HCT116 (cell line): Measurements from ENCODE around the gene HLCS. TPM values are rescaled to one million over a fixed set of nuclear protein-coding genes. Genes with fewer than 3 reads are reported as not detected.

Experiments
- ATAC-seq: fragments of 200-7000 bp; cut with Tn5 transposase; 2 replicates; pipeline ENCODE4 v1.9.1; 2020; ENCODE audit warnings: mild to moderate bottlenecking, moderate library complexity
- BruUV-seq: library from RNA; stranded (reverse); fragments of 400-500 nt; replicated peaks from 2 replicates; lab custom pipeline; 2021; lab: Mats Ljungman, UMichigan
- CTCF ChIA-PET: fragments of 300-600 bp; sonication (Branson Sonifier 250); formaldehyde crosslinking; loops from one replicate; lab custom pipeline; 2021; ENCODE audit warnings: antibody characterized with exemption; lab: Charles Lee
- POLR2A ChIA-PET: fragments of 300-600, 350-600 bp; sonication (Branson Sonifier 250); formaldehyde crosslinking; loops from one replicate; lab custom pipeline; 2021; ENCODE audit warnings: antibody characterized with exemption; lab: Charles Lee
- RAD21 ChIA-PET, 2 experiments: fragments of 300-600 bp; sonication (Branson Sonifier 250); formaldehyde crosslinking; loops; one replicate each; lab custom pipeline; 2023; ENCODE audit warnings: low total read pairs in 2 of 2; ENCODE audit not compliant: uncharacterized antibody in 2 of 2, unreplicated experiment in 2 of 2, low non-redundant PET in 1 of 2; lab: Charles Lee
- DNase-seq: peaks from one replicate; pipeline ENCODE4 v3.0.0-alpha.2; 2010; ENCODE audit warnings: low read depth, low spot score
- H2AFZ ChIP-seq: fragments of 200-600 bp; shearing (Covaris generic), sonication (generic); 2 replicates; pipeline ENCODE4 v1.6.1; 2017; ENCODE audit warnings: low read depth, mixed run types, mixed read lengths, antibody characterized with exemption, low read length; ENCODE audit not compliant: poor library complexity, severe bottlenecking
- H3K27ac ChIP-seq: 2 replicates; pipeline ENCODE4 v1.5.1; 2012; ENCODE audit warnings: low read depth, low read length
- H3K27me3 ChIP-seq: fragments of 200-600 bp; sonication (generic); 2 replicates; pipeline ENCODE4 v1.6.1; 2016; ENCODE audit warnings: mixed run types, low read length, mixed read lengths; ENCODE audit not compliant: insufficient read depth
- H3K36me3 ChIP-seq, 2 experiments: fragments of 200-500 bp in 1 of 2; fragments of 200-600 bp in 1 of 2; sonication (Bioruptor generic) in 1 of 2; sonication (generic) in 1 of 2; 2 replicates each; pipeline versions ENCODE4 v1.5.1 to v1.6.1; 2014 to 2016; ENCODE audit warnings: low read length in 2 of 2, inconsistent platforms in 1 of 2, mixed read lengths in 1 of 2, mixed run types in 1 of 2; ENCODE audit not compliant: insufficient read depth in 2 of 2, control insufficient read depth in 1 of 2
- H3K4me1 ChIP-seq, 2 experiments: fragments of 200-600 bp in 1 of 2; sonication (generic) in 1 of 2; 2 replicates each; pipeline versions ENCODE4 v1.5.1 to v1.6.1; 2012 to 2017; ENCODE audit warnings: low read length in 2 of 2, inconsistent platforms in 1 of 2, mild to moderate bottlenecking in 1 of 2, mixed read lengths in 1 of 2, mixed run types in 1 of 2, moderate library complexity in 1 of 2; ENCODE audit not compliant: insufficient read depth in 2 of 2, control insufficient read depth in 1 of 2
- H3K4me2 ChIP-seq: fragments of 200-600 bp; sonication (generic); 2 replicates; pipeline ENCODE4 v1.6.1; 2017; ENCODE audit warnings: mixed run types, low read length, mixed read lengths
- H3K4me3 ChIP-seq, 2 experiments: fragments of 200-600 bp in 1 of 2; sonication (generic) in 1 of 2; replicated peaks in 1 of 2; 2 replicates each; pipeline ENCODE4 v1.5.1; 2011 to 2016; ENCODE audit warnings: low read length in 2 of 2, control low read depth in 1 of 2, low read depth in 1 of 2, mild to moderate bottlenecking in 1 of 2, mixed read lengths in 1 of 2, mixed run types in 1 of 2
- H3K79me2 ChIP-seq: fragments of 200-600 bp; sonication (generic); 2 replicates; pipeline ENCODE4 v1.6.1; 2017; ENCODE audit warnings: mild to moderate bottlenecking, mixed run types, low read length, moderate library complexity, mixed read lengths; ENCODE audit not compliant: insufficient read depth
- H3K9ac ChIP-seq: fragments of 200-600 bp; sonication (generic); 2 replicates; pipeline ENCODE4 v1.6.1; 2016; ENCODE audit warnings: low read length, mixed read lengths
- H3K9me2 ChIP-seq: fragments of 200-600 bp; sonication (generic), shearing (Covaris generic); 2 replicates; pipeline ENCODE4 v1.6.1; 2017; ENCODE audit warnings: mixed run types, mild to moderate bottlenecking, moderate library complexity; ENCODE audit not compliant: insufficient read depth
- H3K9me3 ChIP-seq, 2 experiments: fragments of 200-500 bp in 1 of 2; fragments of 200-600 bp in 1 of 2; sonication (Bioruptor generic) in 1 of 2; sonication (generic) in 1 of 2; 2 replicates each; pipeline ENCODE4 v1.6.1; 2014 to 2017; ENCODE audit warnings: low read length in 2 of 2, mixed read lengths in 2 of 2, inconsistent platforms in 1 of 2, low read depth in 1 of 2, mild to moderate bottlenecking in 1 of 2, mixed run types in 1 of 2, moderate library complexity in 1 of 2; ENCODE audit not compliant: control insufficient read depth in 1 of 2, insufficient read depth in 1 of 2
- H4K20me1 ChIP-seq: fragments of 200-600 bp; sonication (generic), shearing (Covaris generic); 2 replicates; pipeline ENCODE4 v1.6.1; 2017; ENCODE audit warnings: mixed run types, mild to moderate bottlenecking, moderate library complexity; ENCODE audit not compliant: insufficient read depth
- ATF3 ChIP-seq: IDR thresholded peaks from 2 replicates; pipeline ENCODE4 v1.6.1; 2012
- CEBPB ChIP-seq: IDR thresholded peaks from 2 replicates; pipeline ENCODE4 v1.6.1; 2012; ENCODE audit warnings: low read depth
- EGR1 ChIP-seq: IDR thresholded peaks from 2 replicates; pipeline ENCODE4 v1.6.1; 2012; ENCODE audit warnings: low read depth
- ELF1 ChIP-seq: IDR thresholded peaks from 2 replicates; pipeline ENCODE4 v1.6.1; 2012; ENCODE audit warnings: low read depth, borderline replicate concordance
- EZH2phosphoT487 ChIP-seq: fragments of 200-600 bp; IDR thresholded peaks from 2 replicates; pipeline ENCODE4 v1.6.1; 2018; ENCODE audit warnings: antibody characterized with exemption, borderline replicate concordance
- FOSL1 ChIP-seq: IDR thresholded peaks from 2 replicates; pipeline ENCODE4 v1.6.1; 2012; ENCODE audit warnings: low read depth
- POLR2A ChIP-seq: IDR thresholded peaks from 2 replicates; pipeline ENCODE4 v1.7.0; 2011; ENCODE audit warnings: borderline replicate concordance; ENCODE audit not compliant: insufficient read depth, insufficient read length; ENCODE audit errors: extremely low read depth
- RAD21 ChIP-seq: IDR thresholded peaks from 2 replicates; pipeline ENCODE4 v1.6.1; 2012; ENCODE audit warnings: low read depth, mild to moderate bottlenecking
- REST ChIP-seq: IDR thresholded peaks from 2 replicates; pipeline ENCODE4 v1.6.1; 2012; ENCODE audit warnings: low read depth
- SIN3A ChIP-seq: IDR thresholded peaks from 2 replicates; pipeline ENCODE4 v1.6.1; 2012; ENCODE audit warnings: low read depth
- SP1 ChIP-seq: IDR thresholded peaks from 2 replicates; pipeline ENCODE4 v1.6.1; 2012; ENCODE audit warnings: low read depth
- SRF ChIP-seq: IDR thresholded peaks from 2 replicates; pipeline ENCODE4 v1.6.1; 2012; ENCODE audit warnings: low read depth
- TCF7L2 ChIP-seq: IDR thresholded peaks from 2 replicates; pipeline ENCODE4 v1.7.0; 2011; ENCODE audit warnings: borderline replicate concordance, inconsistent platforms; ENCODE audit not compliant: insufficient read depth, insufficient read length; ENCODE audit errors: extremely low read depth
- YY1 ChIP-seq: IDR thresholded peaks from 2 replicates; pipeline ENCODE4 v1.6.1; 2011; ENCODE audit warnings: low read length, low read depth, moderate library complexity, mild to moderate bottlenecking; ENCODE audit not compliant: insufficient replicate concordance; ENCODE audit errors: extremely low read depth
- intact Hi-C: fragments of 100-400 bp; cut with micrococcal nuclease; formaldehyde crosslinking; loops from 2 replicates; pipeline ENCODE4 v1.10.0; 2022
- total RNA-seq: library from RNA; stranded (reverse); gene quantifications from one replicate; pipeline ENCODE4 v1.2.1, GENCODE V29; 2021; ENCODE audit not compliant: unreplicated experiment
- TF ChIP-seq, protein P1 (sequence below), 3 experiments: fragments of 200-600 bp in 1 of 3; sonication (generic) in 1 of 3; IDR thresholded peaks in 2 of 3; conservative IDR thresholded peaks in 1 of 3; 2 replicates each; pipeline ENCODE4 v1.5.1; 2012 to 2017; ENCODE audit warnings: low read depth in 2 of 3, low read length in 2 of 3, antibody characterized with exemption in 1 of 3, borderline replicate concordance in 1 of 3, control low read depth in 1 of 3, mild to moderate bottlenecking in 1 of 3, mixed read lengths in 1 of 3, mixed run types in 1 of 3, moderate library complexity in 1 of 3; ENCODE audit not compliant: insufficient read depth in 1 of 3

Gene HLCS
- total RNA-seq, 1 experiment from 2014 or later = 18.5 TPM

DNA sequence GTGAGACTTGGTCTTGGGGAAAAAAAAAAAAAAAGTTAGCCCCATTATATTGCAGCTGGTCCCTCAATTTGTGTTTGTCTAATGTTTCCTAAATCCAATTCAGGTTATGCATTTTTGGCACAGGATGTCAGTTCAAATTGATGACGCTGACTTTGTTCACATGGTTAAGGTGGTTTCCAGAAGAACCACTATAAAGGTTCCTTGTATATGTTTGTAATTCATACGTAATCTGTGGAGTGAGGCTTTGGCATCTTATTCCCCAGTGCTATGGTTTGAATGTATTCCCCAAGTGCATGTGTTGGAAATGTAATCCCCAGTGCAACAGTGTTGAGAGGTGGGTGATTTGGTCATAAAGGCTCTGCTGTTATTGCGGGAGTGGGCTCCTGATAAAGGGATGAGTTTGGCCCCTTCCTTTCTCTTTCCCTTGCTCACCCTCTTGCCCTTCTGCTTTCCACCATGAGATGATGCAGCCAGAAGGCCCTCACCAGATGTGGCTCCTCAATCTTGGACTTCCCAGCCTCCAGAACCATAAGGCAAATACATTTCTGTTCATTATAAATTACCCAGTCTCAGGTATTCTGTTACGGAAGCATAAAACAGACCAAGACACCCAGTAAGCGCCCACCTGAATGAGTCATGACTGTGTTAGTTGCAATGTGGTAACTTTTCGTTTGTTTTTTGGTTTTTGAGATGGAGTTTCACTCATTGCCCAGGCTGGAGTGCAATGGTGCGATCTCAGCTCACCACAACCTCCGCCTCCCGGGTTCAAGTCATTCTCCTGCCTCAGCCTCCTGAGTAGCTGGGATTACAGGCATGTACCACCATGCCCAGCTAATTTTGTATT is 19.5 kb upstream of the HLCS start (continued):
- TF ChIP-seq REST (no peak), ATF3 (no peak), SP1 (no peak), RAD21 (no peak), EZH2phosphoT487 (no peak), YY1 (no peak), SIN3A (no peak), TCF7L2 (no peak)

GRCh38 chr21:36981977-36982700 is 15.7 kb upstream of the HLCS start:
- DNase-seq = no peak
- H2AFZ ChIP-seq = no peak overlapping the region
- ChIA-PET POLR2A (no interaction called here), RAD21 (no interaction called here), CTCF (no interaction called here)
- H3K9me2 ChIP-seq = no peaks in the 10 kb centered on the region
- H4K20me1 ChIP-seq = no peaks in the 10 kb centered on the region
- no peaks in the 10 kb centered on the region for H3K36me3 ChIP-seq
- H3K4me1 ChIP-seq = peaks cover 6 to 13% of the 10 kb centered on the region in 2 experiments
- BruUV-seq = no TSS peak
- no peak overlapping the region for H3K4me3 ChIP-seq
- no peak for ATAC-seq
- no peaks in the 10 kb centered on the region for H3K9me3 ChIP-seq
- no peak overlapping the region for H3K9ac ChIP-seq
- H3K79me2 ChIP-seq = no peaks in the 10 kb centered on the region
- intact Hi-C loops = no loop called here
- H3K27ac ChIP-seq = no peak overlapping the region
- no peak overlapping the region for H3K4me2 ChIP-seq
- H3K27me3 ChIP-seq = no peaks in the 10 kb centered on the region
- TF ChIP-seq, protein P1, sequence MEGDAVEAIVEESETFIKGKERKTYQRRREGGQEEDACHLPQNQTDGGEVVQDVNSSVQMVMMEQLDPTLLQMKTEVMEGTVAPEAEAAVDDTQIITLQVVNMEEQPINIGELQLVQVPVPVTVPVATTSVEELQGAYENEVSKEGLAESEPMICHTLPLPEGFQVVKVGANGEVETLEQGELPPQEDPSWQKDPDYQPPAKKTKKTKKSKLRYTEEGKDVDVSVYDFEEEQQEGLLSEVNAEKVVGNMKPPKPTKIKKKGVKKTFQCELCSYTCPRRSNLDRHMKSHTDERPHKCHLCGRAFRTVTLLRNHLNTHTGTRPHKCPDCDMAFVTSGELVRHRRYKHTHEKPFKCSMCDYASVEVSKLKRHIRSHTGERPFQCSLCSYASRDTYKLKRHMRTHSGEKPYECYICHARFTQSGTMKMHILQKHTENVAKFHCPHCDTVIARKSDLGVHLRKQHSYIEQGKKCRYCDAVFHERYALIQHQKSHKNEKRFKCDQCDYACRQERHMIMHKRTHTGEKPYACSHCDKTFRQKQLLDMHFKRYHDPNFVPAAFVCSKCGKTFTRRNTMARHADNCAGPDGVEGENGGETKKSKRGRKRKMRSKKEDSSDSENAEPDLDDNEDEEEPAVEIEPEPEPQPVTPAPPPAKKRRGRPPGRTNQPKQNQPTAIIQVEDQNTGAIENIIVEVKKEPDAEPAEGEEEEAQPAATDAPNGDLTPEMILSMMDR (IDR thresholded peaks at IDR 0.05 in 2 of 3, conservative IDR thresholded peaks at IDR 0.05 in 1 of 3; ENCODE audit: borderline replicate concordance in 1 of 3, insufficient read depth in 1 of 3, low read depth in 2 of 3, low read length in 2 of 3) = no peak
- TF ChIP-seq ELF1 = no peak
- no peak for TF ChIP-seq EGR1
- TF ChIP-seq CEBPB = no peak
- no peak for TF ChIP-seq RAD21
- no peak for TF ChIP-seq SRF
- no peak for TF ChIP-seq POLR2A
- TF ChIP-seq FOSL1 = no peak
